NCI-H1417 treated with DMSO at 0.1 percent for 48 hours (cell line): ENCODE data around the gene TECRL.

Experiments used
- DNase-seq: peaks from one replicate; lab custom pipeline; 2025; lab: John Stamatoyannopoulos, UW

TECRL gene

DNA sequence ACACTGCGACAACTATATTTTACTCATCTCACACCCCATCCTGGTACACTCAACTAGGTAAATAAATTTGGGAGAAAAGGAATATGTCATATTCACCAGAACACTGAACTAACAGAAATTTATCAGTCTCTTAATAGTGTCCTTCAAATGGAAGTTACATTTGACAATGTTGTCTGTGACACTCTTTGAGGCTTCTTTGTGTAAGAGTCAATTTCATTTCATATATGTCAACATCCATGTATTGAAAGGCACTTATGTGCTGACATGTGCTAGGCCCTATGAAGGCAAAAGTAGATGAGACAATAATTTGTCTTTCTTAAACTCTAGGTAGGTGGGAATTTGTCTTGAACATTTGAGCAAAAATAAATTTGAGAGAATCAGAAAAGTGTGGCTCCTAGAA is 82.0 kb downstream of the TECRL start:
- no peak for DNase-seq

DNA sequence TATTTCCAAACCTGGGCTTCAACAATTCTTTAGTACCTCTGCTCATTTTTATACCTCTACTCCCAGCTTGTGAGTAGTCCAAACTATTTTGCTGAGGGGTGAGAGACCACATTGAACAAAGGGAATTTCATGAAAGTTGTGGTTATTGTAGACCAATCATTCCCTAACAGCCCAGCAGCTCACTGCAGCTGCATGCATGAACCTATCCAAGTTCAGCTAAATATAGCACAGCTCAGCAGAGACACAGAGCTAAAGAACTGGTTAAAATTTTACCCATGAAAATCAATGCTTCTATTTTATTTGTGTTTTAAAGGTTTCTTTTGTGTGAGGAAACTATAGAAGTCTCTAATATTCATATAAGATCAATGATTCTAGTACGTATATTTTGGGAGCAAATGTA is 82.7 kb downstream of the TECRL start:
- DNase-seq = no peak

GRCh38 chr4:64306255-64306565 is 103.0 kb downstream of the TECRL start:
- DNase-seq = no peak

- DNase-seq = no peak
These were observed 103.5 kb downstream of the TECRL start for GRCh38 chr4:64305565-64306254.

GRCh38 chr4:64272432-64272831 is 136.8 kb downstream of the TECRL start:
- DNase-seq = no peak

GRCh38 chr4:64271601-64272081 is 137.6 kb downstream of the TECRL start:
- DNase-seq = no peak

DNA sequence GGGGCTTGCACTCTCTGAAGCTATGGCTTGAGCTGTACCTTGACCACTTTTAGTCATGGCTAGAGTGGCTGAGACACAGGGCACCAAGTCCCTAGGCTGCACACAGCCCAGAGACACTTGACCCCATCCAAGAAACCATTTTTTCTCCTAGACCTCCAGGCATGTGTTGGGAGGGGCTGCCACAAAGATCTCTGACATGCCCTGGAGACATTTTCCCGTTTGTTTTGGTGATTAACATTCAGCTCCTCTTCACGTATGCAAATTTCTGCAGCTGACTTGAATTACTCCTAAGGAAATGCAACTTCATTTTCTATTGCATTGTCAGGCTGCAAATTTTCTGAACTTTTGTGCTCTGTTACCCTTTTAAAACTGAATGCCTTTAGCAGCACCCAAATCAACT is 142.6 kb downstream of the TECRL start:
- DNase-seq = no peak

GRCh38 chr4:64266263-64266662 is 143.0 kb downstream of the TECRL start:
- DNase-seq = no peak

DNA sequence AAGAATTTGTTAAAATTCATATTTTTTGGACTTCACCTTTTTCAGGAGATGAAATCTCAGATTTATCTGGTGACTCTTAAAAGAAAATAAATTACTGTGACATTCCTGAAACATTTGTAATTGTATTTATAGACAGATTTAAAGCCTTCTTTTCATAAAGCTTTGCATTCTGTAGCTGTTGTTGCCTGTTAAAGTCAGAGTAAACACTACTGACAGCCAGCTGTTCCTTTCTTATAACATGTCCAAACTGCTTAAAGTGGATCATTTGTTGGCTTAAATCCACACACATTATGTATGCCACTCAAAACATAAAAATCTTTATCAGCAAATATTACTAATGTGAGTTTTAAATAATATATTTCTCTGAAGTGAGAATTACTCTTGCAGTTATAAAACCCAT is 157.5 kb downstream of the TECRL start:
- peak; percentile 0 for DNase-seq

GRCh38 chr4:64250488-64250887 is 158.8 kb downstream of the TECRL start:
- no peak for DNase-seq

DNA sequence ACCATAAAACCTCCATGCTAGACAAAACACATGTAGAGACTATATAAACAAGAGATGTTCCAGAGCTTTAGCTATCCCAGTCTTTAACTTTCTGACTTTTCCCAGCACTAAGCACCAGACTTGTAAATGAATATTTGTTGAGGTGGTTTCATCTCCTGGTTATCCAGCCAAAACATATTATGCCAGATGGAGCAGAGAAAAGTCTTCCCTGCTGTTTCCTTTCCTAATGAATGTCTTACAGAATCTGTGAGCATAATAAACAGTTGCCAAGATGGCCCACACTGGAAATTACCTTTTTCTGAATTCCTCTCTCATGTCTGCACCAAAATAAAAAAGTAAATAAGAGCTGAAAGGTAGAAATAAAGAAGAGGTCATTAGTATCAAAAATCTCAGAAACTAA is 159.2 kb downstream of the TECRL start:
- DNase-seq = no peak

DNA sequence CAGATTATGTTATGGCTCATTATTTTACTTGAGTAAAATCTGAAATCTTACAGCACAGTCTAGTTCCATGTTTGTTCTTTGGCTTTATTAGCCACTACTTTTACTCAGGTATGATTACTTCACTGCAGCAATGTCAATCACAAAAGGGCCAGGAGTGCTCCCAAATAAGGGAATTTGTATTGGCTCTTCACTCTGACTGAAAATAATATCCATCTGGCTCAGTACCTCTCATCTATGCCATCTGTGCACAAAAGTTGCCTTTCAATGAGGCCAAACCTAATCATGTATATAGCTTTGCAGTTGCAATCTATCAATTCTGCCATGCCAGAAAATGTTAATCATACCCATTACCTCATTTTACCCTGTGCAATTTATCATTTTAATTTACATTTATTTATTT is 161.1 kb downstream of the TECRL start:
- no peak for DNase-seq

- no peak for DNase-seq
These were observed 178.4 kb downstream of the TECRL start for GRCh38 chr4:64230709-64231310.
